DND-41 (cell line): ENCODE measurements around the gene FGF8.

Experiments
- ATAC-seq: fragments of 200-7000 bp; cut with Tn5 transposase; 3 replicates; pipeline ENCODE4 v1.9.1; 2021; ENCODE audit warnings: low read depth; ENCODE audit not compliant: insufficient read depth
- DNase-seq: peaks from one replicate; pipeline ENCODE4 v3.0.0-alpha.2; 2020
- H2AFZ ChIP-seq: 2 replicates; pipeline ENCODE4 v1.6.0; 2012; ENCODE audit warnings: low read depth, low read length
- H3K27ac ChIP-seq: 2 replicates; pipeline ENCODE4 v1.5.1; 2012; ENCODE audit warnings: low read length, inconsistent platforms
- H3K27me3 ChIP-seq: fragments of 200-600 bp; sonication (generic); 2 replicates; pipeline ENCODE4 v1.6.0; 2012; ENCODE audit warnings: low read length, mild to moderate bottlenecking, inconsistent platforms; ENCODE audit not compliant: insufficient read depth, poor library complexity
- H3K36me3 ChIP-seq: 2 replicates; pipeline ENCODE4 v1.5.1; 2012; ENCODE audit warnings: low read length, inconsistent platforms; ENCODE audit not compliant: insufficient read depth
- H3K4me1 ChIP-seq: 2 replicates; pipeline ENCODE4 v1.5.1; 2012; ENCODE audit warnings: mild to moderate bottlenecking, low read length; ENCODE audit not compliant: insufficient read depth
- H3K4me2 ChIP-seq: 2 replicates; pipeline ENCODE4 v1.6.0; 2012; ENCODE audit warnings: mild to moderate bottlenecking, moderate library complexity, low read length, inconsistent platforms; ENCODE audit not compliant: insufficient read depth
- H3K4me3 ChIP-seq, 2 experiments: fragments of 200-600 bp in 1 of 2; shearing (Covaris generic) in 1 of 2; 2 replicates each; pipeline ENCODE4 v1.5.1; 2012 to 2016; ENCODE audit warnings: inconsistent platforms in 2 of 2, low read length in 2 of 2, mild to moderate bottlenecking in 2 of 2, low read depth in 1 of 2, moderate library complexity in 1 of 2
- H3K79me2 ChIP-seq: 2 replicates; pipeline ENCODE4 v1.6.0; 2012; ENCODE audit warnings: low read length, inconsistent platforms; ENCODE audit not compliant: insufficient read depth
- H3K9ac ChIP-seq: 2 replicates; pipeline ENCODE4 v1.6.0; 2012; ENCODE audit warnings: low read depth, mild to moderate bottlenecking, inconsistent platforms, low read length, moderate library complexity
- H3K9me3 ChIP-seq: 2 replicates; pipeline ENCODE4 v1.5.1; 2012; ENCODE audit warnings: low read length, moderate library complexity, mild to moderate bottlenecking, inconsistent platforms; ENCODE audit not compliant: insufficient read depth, severe bottlenecking
- H4K20me1 ChIP-seq: 2 replicates; pipeline ENCODE4 v1.6.0; 2012; ENCODE audit warnings: low read length; ENCODE audit not compliant: insufficient read depth
- EZH2 ChIP-seq: IDR thresholded peaks from 3 replicates; pipeline ENCODE4 v1.6.1; 2012; ENCODE audit warnings: borderline replicate concordance, low read depth, mild to moderate bottlenecking, moderate library complexity, low read length, inconsistent platforms; ENCODE audit not compliant: severe bottlenecking
- TF ChIP-seq, protein P1 (sequence below): IDR thresholded peaks from 2 replicates; pipeline ENCODE4 v1.5.1; 2012; ENCODE audit warnings: borderline replicate concordance, low read length, moderate library complexity, mild to moderate bottlenecking; ENCODE audit not compliant: poor library complexity, severe bottlenecking; ENCODE audit errors: extremely low read depth

The FGF8 gene

DNA sequence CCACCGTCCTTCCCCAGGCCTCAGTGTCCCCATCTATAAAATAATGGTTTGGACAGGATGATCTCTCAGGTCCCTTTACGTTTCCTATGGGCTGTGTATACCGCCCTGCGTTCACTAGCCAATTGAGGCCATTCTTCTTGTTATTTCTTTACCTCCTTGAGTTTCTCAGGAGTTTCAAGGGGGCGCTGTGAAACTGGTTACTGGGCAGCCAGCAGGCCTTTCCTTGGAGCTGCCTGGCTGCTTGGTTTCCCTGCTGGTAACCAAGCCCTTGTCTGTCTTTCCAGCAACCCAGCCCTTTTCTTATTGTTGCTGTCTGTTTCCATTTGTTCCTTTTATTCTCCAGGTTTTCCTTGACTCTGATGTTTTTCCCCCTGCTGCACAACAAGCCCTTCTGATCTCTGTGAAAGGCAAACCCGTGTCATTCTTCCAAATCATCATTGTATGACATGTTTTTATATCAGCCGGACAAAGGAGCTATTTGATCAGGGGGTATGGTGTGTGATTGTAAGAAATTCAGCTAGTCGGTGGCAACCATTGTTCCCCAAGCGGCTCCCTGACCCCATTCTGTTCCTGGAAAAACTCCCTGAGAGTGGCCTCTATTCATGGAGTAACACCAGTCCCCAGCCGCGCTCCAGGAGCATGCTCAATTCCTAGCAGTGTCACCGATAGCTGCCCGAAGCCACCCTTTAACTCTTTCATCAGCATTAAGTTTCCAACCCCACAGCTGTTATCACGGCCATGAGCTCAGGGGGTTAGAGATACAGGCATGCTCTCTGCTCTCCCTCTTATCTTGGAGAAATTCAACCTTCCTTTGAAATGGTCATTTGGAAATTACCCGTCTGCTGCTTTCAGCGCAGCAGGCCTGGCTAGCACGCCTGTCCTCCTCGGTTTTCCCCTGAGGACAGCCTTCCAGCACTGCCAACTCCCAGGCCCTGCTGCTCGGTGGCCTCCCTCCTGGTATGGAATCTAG, 26.6 kb downstream of the FGF8 start:
- Histone ChIP-seq H3K79me2 (no peaks in the 10 kb centered on the region), H3K4me3 (no peak overlapping the region), H3K9ac (no peak overlapping the region), H2AFZ (no peak overlapping the region), H3K4me1 (no peaks in the 10 kb centered on the region), H4K20me1 (no peaks in the 10 kb centered on the region), H3K36me3 (no peaks in the 10 kb centered on the region), H3K4me2 (no peak overlapping the region), H3K27ac (no peak overlapping the region), H3K27me3 (peaks cover 2% of the 10 kb centered on the region), H3K9me3 (no peaks in the 10 kb centered on the region)
- no peak for DNase-seq
- ATAC-seq, result no peak
- TF ChIP-seq EZH2, result no peak
- TF ChIP-seq, protein P1, sequence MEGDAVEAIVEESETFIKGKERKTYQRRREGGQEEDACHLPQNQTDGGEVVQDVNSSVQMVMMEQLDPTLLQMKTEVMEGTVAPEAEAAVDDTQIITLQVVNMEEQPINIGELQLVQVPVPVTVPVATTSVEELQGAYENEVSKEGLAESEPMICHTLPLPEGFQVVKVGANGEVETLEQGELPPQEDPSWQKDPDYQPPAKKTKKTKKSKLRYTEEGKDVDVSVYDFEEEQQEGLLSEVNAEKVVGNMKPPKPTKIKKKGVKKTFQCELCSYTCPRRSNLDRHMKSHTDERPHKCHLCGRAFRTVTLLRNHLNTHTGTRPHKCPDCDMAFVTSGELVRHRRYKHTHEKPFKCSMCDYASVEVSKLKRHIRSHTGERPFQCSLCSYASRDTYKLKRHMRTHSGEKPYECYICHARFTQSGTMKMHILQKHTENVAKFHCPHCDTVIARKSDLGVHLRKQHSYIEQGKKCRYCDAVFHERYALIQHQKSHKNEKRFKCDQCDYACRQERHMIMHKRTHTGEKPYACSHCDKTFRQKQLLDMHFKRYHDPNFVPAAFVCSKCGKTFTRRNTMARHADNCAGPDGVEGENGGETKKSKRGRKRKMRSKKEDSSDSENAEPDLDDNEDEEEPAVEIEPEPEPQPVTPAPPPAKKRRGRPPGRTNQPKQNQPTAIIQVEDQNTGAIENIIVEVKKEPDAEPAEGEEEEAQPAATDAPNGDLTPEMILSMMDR, result no peak

DNA sequence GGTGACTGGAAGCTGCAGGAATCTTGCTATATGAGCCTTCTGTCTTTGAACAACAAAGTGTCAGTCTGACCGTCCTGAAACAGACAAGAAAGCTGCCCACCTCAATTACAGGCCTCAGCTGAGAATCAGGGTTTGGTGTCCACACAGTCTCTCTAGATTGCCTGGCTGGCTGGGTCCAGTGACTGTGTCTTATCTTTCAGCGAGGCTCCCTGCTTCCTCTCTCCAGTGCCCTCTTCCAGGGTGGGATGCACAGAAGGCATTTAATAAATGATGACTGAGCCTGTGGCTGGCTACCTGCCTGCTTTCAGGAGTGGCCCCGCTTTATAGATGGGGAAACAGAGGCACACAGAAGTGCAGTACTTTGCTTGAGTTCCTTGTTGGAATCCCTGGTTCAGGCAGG, 27.4 kb downstream of the FGF8 start:
- DNase-seq (no peak), ATAC-seq (no peak)
- Histone ChIP-seq H3K4me2 (no peak overlapping the region), H3K4me1 (no peaks in the 10 kb centered on the region), H4K20me1 (no peaks in the 10 kb centered on the region), H3K27me3 (peaks cover 2% of the 10 kb centered on the region), H3K79me2 (no peaks in the 10 kb centered on the region), H3K36me3 (no peaks in the 10 kb centered on the region), H3K27ac (no peak overlapping the region), H3K4me3 (no peak overlapping the region), H3K9me3 (no peaks in the 10 kb centered on the region), H2AFZ (no peak overlapping the region), H3K9ac (no peak overlapping the region)
- TF ChIP-seq, protein P1, result no peak
- TF ChIP-seq EZH2, result no peak

DNA sequence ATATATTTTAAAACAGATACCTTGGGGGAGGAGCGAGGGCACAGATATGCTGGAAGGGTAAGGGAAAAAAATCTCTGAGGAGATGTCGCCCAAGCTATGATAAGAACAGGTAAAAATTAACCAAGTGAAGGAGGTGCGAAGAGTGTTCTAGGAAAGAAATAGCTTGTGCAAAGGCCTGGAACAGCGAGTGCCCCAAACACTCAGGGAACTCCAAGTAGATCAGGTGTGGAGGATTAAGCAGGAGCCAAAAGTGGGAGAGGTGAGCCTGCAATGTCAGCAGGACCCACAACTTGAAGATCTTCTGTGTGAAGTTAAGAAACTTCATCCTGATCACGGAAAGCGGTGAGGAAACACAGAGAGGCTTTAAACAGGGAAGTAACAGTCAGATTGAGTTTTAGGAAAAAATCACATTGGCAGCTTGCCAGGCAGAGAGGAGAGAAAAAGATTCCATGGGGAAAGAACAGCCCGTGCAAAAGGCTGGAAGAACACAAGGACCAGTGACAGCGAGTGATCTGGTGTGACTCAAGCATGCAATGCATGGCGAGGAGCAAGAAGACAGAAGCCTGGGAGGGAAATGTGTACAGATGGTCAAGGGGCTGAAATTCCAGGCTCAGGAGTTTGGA, 30.7 kb downstream of the FGF8 start:
- H3K4me3 ChIP-seq, result no peak overlapping the region
- no peak for TF ChIP-seq EZH2
- TF ChIP-seq, protein P1, result no peak
- H3K4me2 ChIP-seq, result no peak overlapping the region
- H3K79me2 ChIP-seq, result no peaks in the 10 kb centered on the region
- H3K27ac ChIP-seq, result no peak overlapping the region
- no peak overlapping the region for H3K9ac ChIP-seq
- H2AFZ ChIP-seq, result no peak overlapping the region
- H3K9me3 ChIP-seq, result no peaks in the 10 kb centered on the region
- no peak for ATAC-seq
- H3K36me3 ChIP-seq, result no peaks in the 10 kb centered on the region
- DNase-seq, result no peak
- H4K20me1 ChIP-seq, result no peaks in the 10 kb centered on the region
- H3K27me3 ChIP-seq, result peaks cover 2% of the 10 kb centered on the region
- H3K4me1 ChIP-seq, result no peaks in the 10 kb centered on the region
